NCI-H446 (cell line): ENCODE results near the gene EVPLL.
"Not testable (repeated sequence)": the region's sequence is repeated elsewhere in the genome, so short reads cannot be mapped to it uniquely, and the experiment has no call there.

Experiments used
- DNase-seq, 2 experiments: peaks; one replicate each; lab custom pipeline; 2025; lab: John Stamatoyannopoulos, UW

Gene EVPLL

GRCh38 chr17:18377437-18378204, at the start of gene EVPLL:
TSS of gene EVPLL (plus strand) at chr17:18377778. CDS start at chr17:18380938, 3,160 bp downstream.
- peak in 1 of 2 experiments; percentile 35 for DNase-seq

DNA sequence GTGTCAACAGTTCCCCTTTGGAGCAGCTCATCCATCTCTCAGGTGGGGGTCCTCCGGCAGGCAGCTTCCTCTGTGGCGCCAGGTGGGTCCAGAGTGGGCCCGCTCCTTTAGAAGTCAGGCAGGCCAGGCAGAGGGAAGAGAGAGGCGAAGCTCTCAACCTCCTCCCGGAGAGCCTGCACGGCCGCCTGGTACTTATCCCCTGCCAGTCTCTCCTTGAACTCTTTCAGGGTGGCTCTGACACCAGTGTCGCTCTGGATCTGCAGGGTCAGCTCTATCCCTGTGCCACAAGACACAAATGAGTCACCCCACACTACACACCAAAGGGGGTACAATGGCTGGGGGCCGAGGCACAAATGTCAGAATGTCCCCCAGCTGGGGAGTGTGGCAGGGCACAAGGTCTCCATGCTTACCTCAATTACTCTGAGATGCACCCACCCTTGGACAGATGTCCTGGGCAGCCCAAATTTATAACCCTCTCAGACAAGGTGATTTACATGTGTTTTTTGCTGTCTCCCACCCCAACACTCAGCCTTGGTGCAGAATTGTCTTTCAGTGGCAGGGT, 48.9 kb upstream of the EVPLL start:
- no peak for DNase-seq

DNA sequence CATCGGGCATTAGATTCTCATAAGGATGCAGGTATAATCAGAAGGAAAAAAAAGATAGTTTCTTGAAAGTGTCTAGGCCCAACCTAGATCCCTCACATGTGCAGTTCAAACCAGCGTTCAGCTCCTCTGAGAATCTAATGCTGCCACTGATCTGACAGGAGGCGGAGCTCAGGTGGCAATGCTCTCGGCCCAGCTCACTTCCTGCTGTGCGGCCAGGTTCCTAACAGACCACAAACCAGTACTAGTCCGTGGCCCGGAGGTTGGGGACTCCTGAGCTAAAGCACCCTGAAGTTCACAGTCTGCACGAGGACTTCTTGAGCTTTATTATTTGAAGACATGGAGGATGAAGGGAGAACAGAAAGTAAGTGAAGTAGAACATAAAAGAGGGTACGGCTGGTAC, 45.7 kb upstream of the EVPLL start:
- DNase-seq: no peak

DNA sequence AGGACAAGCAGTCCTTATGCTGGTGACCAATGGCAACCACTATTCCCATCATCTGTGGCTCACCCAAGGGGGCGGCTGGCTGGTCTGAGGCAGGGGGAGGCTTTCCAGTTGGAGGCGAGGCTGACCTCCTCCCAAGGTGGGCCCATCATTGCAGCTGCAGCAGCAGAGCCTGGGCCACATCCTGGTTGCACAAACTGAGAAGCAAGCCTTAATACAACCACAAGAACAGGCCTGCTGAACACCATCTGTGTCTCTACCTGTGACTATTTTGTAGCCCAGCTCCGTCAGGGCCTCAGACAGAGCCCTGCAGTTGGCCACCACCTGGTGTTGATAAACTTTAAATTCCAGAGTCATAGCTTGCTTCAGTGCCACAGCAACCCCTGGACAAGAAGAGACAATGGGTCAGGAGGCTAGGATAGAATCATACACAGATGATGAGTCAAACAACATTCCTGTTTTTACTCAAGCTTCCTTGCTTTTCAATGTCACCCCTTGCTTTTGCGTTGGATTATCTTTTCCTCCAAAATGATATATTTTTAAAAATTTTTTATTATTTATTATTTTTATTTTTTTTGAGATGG, 44.6 kb upstream of the EVPLL start:
- DNase-seq: no peak

GRCh38 chr17:18338158-18338557, 39.4 kb upstream of the EVPLL start:
- DNase-seq: not testable (repeated sequence)

- no peak for DNase-seq
These were observed 37.6 kb upstream of the EVPLL start for GRCh38 chr17:18339933-18340332.

- no peak for DNase-seq
These were observed 33.6 kb upstream of the EVPLL start for GRCh38 chr17:18344021-18344420.

GRCh38 chr17:18353541-18353940, 24.0 kb upstream of the EVPLL start:
- DNase-seq: no peak

DNA sequence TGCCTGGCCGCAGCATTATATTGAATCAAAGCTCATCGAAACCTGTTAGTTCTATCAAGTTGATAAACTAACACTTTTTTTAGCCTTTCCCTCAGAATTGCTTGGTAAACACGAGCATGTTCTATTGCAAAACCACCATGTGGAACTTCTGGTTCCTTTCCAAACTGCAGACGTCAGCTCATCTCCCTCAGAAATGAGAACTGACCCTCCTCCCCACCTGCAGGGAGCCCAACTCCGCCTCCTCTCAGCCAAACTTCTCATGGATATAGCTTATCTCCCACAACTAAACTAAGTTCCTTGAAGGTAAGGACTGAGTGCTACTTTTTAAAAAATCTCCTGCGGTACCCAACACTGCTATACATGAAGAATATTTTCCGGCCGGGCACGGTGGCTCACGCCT, 21.0 kb upstream of the EVPLL start:
- no peak for DNase-seq

GRCh38 chr17:18360518-18360917, 17.1 kb upstream of the EVPLL start:
- DNase-seq: no peak

- DNase-seq: no peak
These were observed 15.5 kb upstream of the EVPLL start for GRCh38 chr17:18361837-18362697.

DNA sequence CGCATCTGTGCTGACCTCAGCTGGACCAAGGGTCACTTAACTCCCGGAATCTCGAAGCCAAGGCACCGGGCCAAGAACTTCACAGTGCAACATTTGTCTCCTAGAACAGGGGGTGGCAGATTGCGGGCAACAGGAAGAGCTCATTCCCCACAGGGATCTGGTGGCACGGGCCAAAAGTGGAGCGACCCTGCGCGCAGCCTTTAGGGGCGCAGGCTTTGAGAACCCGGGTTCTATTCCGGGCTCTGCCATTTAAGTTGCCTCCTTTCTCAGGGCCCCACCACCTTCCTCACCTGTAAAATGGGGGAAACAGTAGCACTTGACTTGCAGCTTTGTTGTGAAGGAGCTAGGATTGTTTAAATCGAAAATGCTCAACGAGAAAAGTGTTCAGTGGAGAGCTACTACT, 14.9 kb upstream of the EVPLL start:
- DNase-seq: peak in 1 of 2 experiments; percentile 20

- peak; percentile 85 to 94 for DNase-seq
These were observed 14.2 kb upstream of the EVPLL start, which contains the start of gene SHMT1 for GRCh38 chr17:18363101-18364049. TSS of gene SHMT1 (minus strand) at chr17:18363550. CDS start at chr17:18355981, 7,569 bp downstream.

DNA sequence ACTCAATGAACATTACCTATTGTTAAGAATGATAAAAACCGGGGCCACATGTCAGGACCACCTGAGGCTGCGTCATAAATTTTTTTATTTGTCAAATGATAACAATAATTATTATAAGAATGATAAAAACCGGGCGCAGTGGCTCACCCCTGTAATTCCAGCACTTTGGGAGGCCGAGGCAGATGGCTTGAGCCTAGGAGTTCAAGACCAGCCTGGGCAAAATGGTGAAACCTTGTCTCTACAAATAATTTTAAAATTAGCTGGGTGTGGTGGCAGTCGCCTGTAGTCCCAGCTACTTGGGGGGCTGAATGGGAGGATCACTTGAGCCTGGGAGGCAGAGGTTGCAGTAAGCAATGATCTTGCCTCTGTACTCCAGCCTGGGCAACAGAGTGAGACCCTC, 13.4 kb upstream of the EVPLL start:
- no peak for DNase-seq

- no peak for DNase-seq
These were observed 8.6 kb upstream of the EVPLL start for GRCh38 chr17:18368946-18369345.

- DNase-seq: no peak
These were observed 6.8 kb upstream of the EVPLL start for GRCh38 chr17:18370761-18371160.

DNA sequence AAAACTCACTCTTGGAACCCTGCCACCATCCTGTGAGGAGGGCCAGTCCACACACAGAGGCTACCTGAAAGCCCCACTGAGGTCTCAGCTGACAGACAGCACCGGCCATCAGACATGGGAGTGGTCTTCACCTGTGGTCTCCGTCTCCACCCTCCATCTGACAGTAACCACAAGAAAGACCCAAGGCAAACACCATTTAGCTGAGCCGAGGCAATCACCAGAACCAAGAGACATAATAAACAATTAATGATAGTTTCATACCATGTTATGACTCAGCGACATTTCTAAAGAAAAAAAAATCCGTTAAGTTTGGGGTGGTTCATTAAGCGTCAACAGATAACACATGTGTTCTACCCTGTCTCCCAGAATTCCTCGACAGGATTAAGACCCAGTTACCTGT, 6.1 kb upstream of the EVPLL start:
- DNase-seq: no peak

- not testable (repeated sequence) for DNase-seq
These were observed 4.4 kb upstream of the EVPLL start for GRCh38 chr17:18373181-18373580.

DNA sequence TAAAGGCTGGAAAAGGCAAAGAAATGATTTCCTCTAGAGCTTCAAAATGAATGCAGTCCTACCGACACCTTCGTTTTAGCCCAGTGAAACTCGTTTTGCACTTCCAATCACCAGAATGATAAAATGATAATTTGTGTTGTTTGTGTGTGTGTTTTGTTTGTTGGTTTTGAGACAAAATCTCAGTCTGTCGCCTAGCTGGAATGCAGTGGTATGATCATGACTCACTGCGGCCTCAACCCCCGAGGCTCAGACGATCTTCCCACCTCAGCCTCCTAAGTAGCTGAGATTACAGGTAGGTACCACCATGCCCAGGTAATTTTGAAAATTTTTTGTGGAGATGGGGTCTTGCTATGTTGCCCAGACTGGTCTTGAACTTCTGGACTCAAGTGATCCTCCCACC, 3.4 kb upstream of the EVPLL start:
- DNase-seq: no peak

DNA sequence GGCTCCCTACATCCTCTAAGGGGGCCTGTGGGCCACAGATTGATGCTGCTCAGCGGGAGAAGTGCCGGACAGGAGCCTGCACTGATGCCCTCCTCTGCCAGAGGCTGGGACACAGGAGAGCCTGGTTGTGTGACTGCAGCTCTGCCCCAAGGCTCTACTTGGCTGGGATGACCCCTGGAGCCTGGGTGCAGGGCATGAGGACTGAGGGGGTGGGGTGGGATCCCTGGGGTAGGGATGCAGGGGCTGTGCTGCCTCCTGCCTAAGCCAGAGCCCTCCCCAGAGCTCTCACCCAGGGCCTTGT, 577 bp downstream of the EVPLL start:
- DNase-seq: no peak

- not testable (repeated sequence) for DNase-seq
These were observed 1.0 kb downstream of the EVPLL start for GRCh38 chr17:18378614-18379013.
